Activated naive CD8-positive, alpha-beta T cell (primary cell): ENCODE results near the gene RNF207.

ENCODE experiments used
- H3K27ac Mint-ChIP-seq: one replicate; pipeline ENCODE4 v1.8.0; 2021; ENCODE audit warnings: mixed read lengths
- H3K27me3 Mint-ChIP-seq: one replicate; pipeline ENCODE4 v1.8.0; 2021; ENCODE audit warnings: mixed read lengths
- H3K36me3 Mint-ChIP-seq: one replicate; pipeline ENCODE4 v1.8.0; 2021; ENCODE audit warnings: mixed read lengths
- H3K4me1 Mint-ChIP-seq: one replicate; pipeline ENCODE4 v1.8.0; 2021; ENCODE audit warnings: low read depth, mixed read lengths
- H3K4me3 Mint-ChIP-seq: one replicate; pipeline ENCODE4 v1.8.0; 2021; ENCODE audit warnings: mild to moderate bottlenecking, mixed read lengths
- H3K9me3 Mint-ChIP-seq: one replicate; pipeline ENCODE4 v1.8.0; 2021; ENCODE audit warnings: low read depth, mixed read lengths

Gene RNF207

GRCh38 chr1:6268415-6268814, 62.5 kb downstream of the RNF207 start:
- Mint-ChIP-seq H3K4me1 (no peaks in the 10 kb centered on the region), H3K27ac (no peak overlapping the region), H3K9me3 (no peaks in the 10 kb centered on the region), H3K27me3 (no peaks in the 10 kb centered on the region), H3K4me3 (no peak overlapping the region), H3K36me3 (no peaks in the 10 kb centered on the region)

- Mint-ChIP-seq H3K36me3 (no peaks in the 10 kb centered on the region), H3K9me3 (no peaks in the 10 kb centered on the region), H3K27ac (no peak overlapping the region), H3K27me3 (no peaks in the 10 kb centered on the region), H3K4me3 (no peak overlapping the region), H3K4me1 (no peaks in the 10 kb centered on the region)
Observed at GRCh38 chr1:6269296-6269695, 63.4 kb downstream of the RNF207 start.

GRCh38 chr1:6269720-6270400, 63.9 kb downstream of the RNF207 start:
- H3K36me3 Mint-ChIP-seq: no peaks in the 10 kb centered on the region

GRCh38 chr1:6270401-6270800, 64.5 kb downstream of the RNF207 start:
- no peaks in the 10 kb centered on the region for H3K9me3 Mint-ChIP-seq
- no peak overlapping the region for H3K4me3 Mint-ChIP-seq

More at GRCh38 chr1:6269720-6270400, 63.9 kb downstream of the RNF207 start:
- H3K4me1 Mint-ChIP-seq: no peaks in the 10 kb centered on the region
- no peaks in the 10 kb centered on the region for H3K9me3 Mint-ChIP-seq
- no peak overlapping the region for H3K27ac Mint-ChIP-seq
- H3K4me3 Mint-ChIP-seq: no peak overlapping the region
- H3K27me3 Mint-ChIP-seq: no peaks in the 10 kb centered on the region

More at GRCh38 chr1:6270401-6270800, 64.5 kb downstream of the RNF207 start:
- Mint-ChIP-seq H3K27me3 (no peaks in the 10 kb centered on the region), H3K27ac (no peak overlapping the region), H3K4me1 (no peaks in the 10 kb centered on the region), H3K36me3 (no peaks in the 10 kb centered on the region)
